CD1c-positive myeloid dendritic cell (primary cell): ENCODE measurements around the gene PBRM1.

Source experiments
- DNase-seq: peaks from one replicate; pipeline ENCODE4 v3.0.0-alpha.2; 2016; ENCODE audit errors: extremely low spot score

PBRM1 gene

GRCh38 chr3:52509753-52510328 is 175.9 kb downstream of the PBRM1 start:
- DNase-seq = no peak

GRCh38 chr3:52507359-52507758 is 178.4 kb downstream of the PBRM1 start:
- no peak for DNase-seq

GRCh38 chr3:52506266-52506966 is 179.3 kb downstream of the PBRM1 start:
- no peak for DNase-seq

- no peak for DNase-seq
Observed at GRCh38 chr3:52504977-52505376, 180.7 kb downstream of the PBRM1 start.

- DNase-seq = no peak
Observed at GRCh38 chr3:52503788-52504424, 181.8 kb downstream of the PBRM1 start.

GRCh38 chr3:52502808-52503350 is 182.8 kb downstream of the PBRM1 start:
- DNase-seq = no peak

- DNase-seq = no peak
Observed at GRCh38 chr3:52502001-52502400, 183.7 kb downstream of the PBRM1 start.

- no peak for DNase-seq
Observed at GRCh38 chr3:52501046-52501445, 184.7 kb downstream of the PBRM1 start.

GRCh38 chr3:52498137-52499054 is 187.3 kb downstream of the PBRM1 start:
- peak; percentile 95 for DNase-seq

GRCh38 chr3:52495777-52496602 is 189.7 kb downstream of the PBRM1 start:
- DNase-seq = peak; percentile 54
